H4 (cell line): ENCODE results near the gene SERPINA12. TPM values are rescaled to one million over a fixed set of nuclear protein-coding genes. Genes with fewer than 3 reads are reported as not detected.

Experiments used
- DNase-seq: peaks from one replicate; pipeline ENCODE4 v3.0.0-alpha.2; 2015; ENCODE audit warnings: low spot score
- total RNA-seq: library from RNA; depleted of rRNA; stranded (reverse); fragments of >200 nt; shearing (Covaris generic); gene quantifications from 2 replicates; pipeline ENCODE4 v1.2.3, GENCODE V29; 2014; rRNA removed

Gene SERPINA12
- total RNA-seq = not detected in 2 replicates

GRCh38 chr14:94509356-94509755 is at the start of gene SERPINA12:
Gene SERPINA12, minus strand, starts transcription at chr14:94509469. Its CDS starts 11,072 bp downstream, at chr14:94498397.
- DNase-seq = no peak

- DNase-seq = no peak
Measured at GRCh38 chr14:94558842-94559241, 49.6 kb upstream of the SERPINA12 start.

- no peak for DNase-seq
Measured at GRCh38 chr14:94557327-94557726, 48.1 kb upstream of the SERPINA12 start.

GRCh38 chr14:94555991-94556390 is 46.7 kb upstream of the SERPINA12 start:
- no peak for DNase-seq

GRCh38 chr14:94550041-94550440 is 40.8 kb upstream of the SERPINA12 start:
- no peak for DNase-seq

- no peak for DNase-seq
Measured at GRCh38 chr14:94548999-94549985, 40.0 kb upstream of the SERPINA12 start.

- DNase-seq = no peak
Measured at GRCh38 chr14:94548131-94548998, 39.1 kb upstream of the SERPINA12 start.

GRCh38 chr14:94547726-94548125 is 38.5 kb upstream of the SERPINA12 start:
- no peak for DNase-seq

GRCh38 chr14:94547151-94547680 is 37.9 kb upstream of the SERPINA12 start:
- DNase-seq = no peak

- DNase-seq = no peak
Measured at GRCh38 chr14:94545131-94545841, 36.0 kb upstream of the SERPINA12 start.

- DNase-seq = no peak
Measured at GRCh38 chr14:94544726-94545125, 35.5 kb upstream of the SERPINA12 start.

GRCh38 chr14:94543449-94544124 is 34.3 kb upstream of the SERPINA12 start:
- no peak for DNase-seq

- DNase-seq = no peak
Measured at GRCh38 chr14:94542811-94543440, 33.7 kb upstream of the SERPINA12 start.

GRCh38 chr14:94542111-94542810 is 33.0 kb upstream of the SERPINA12 start:
- DNase-seq = no peak

- DNase-seq = no peak
Measured at GRCh38 chr14:94541234-94541975, 32.1 kb upstream of the SERPINA12 start.

- DNase-seq = no peak
Measured at GRCh38 chr14:94540031-94540794, 30.9 kb upstream of the SERPINA12 start.

- no peak for DNase-seq
Measured at GRCh38 chr14:94539181-94539580, 29.9 kb upstream of the SERPINA12 start.

GRCh38 chr14:94538070-94538740 is 28.9 kb upstream of the SERPINA12 start:
- DNase-seq = no peak
